Stimulated activated memory B cell treated with anti-CD40 and anti-IgM and Interleukin-4, amounts not matched to agents 10 μg/mL and 1 μg/mL and 100 μg/mL, for 72 hours (primary cell): ENCODE results near the gene IRF1.

Source experiments
- ATAC-seq: fragments of 150-1000 bp; cut with Tn5 transposase; 2 replicates; pipeline ENCODE4 v1.10.0; 2021
- H3K27ac Mint-ChIP-seq: one replicate; pipeline ENCODE4 v1.8.0; 2022; ENCODE audit warnings: mild to moderate bottlenecking, mixed read lengths
- H3K27me3 Mint-ChIP-seq: one replicate; pipeline ENCODE4 v1.8.0; 2022; ENCODE audit warnings: mixed read lengths
- H3K36me3 Mint-ChIP-seq: one replicate; pipeline ENCODE4 v1.8.0; 2022; ENCODE audit warnings: mixed read lengths
- H3K4me1 Mint-ChIP-seq: one replicate; pipeline ENCODE4 v1.8.0; 2022; ENCODE audit warnings: mixed read lengths
- H3K4me3 Mint-ChIP-seq: one replicate; pipeline ENCODE4 v1.8.0; 2022; ENCODE audit warnings: mild to moderate bottlenecking, moderate library complexity, mixed read lengths
- H3K9me3 Mint-ChIP-seq: one replicate; pipeline ENCODE4 v1.8.0; 2022; ENCODE audit warnings: mixed read lengths

IRF1 gene

DNA sequence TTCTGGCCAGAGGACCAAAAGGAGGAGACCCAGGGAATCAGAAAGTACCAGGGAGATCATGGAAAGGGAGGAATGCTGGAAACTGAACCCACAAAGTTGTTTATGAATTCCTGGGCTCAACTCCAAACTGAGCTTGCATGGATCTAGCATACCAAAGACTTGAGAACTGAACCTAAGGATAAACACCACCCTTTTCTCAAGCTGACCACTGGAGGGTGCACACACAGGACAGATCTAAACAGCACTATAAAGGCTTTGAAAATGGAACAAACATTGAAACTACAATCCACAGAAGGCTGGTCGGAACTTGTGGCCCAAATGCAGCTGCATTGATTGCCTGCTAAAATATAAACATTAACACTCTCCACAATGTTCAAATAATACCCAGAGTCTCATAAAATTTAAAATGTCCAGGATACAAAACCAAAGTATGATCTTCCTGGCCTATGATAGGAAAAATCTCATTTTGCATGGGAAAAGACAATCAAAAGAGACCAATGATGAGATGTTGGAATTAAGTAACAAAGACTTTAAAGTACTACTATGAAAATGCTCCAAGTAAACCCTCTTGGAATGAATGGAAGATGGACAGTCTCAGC, 15.6 kb upstream of the IRF1 start:
- Mint-ChIP-seq H3K4me1 (peaks cover 15% of the 10 kb centered on the region), H3K27ac (peak overlapping the region; percentile 27), H3K9me3 (no peaks in the 10 kb centered on the region), H3K36me3 (peaks cover 6% of the 10 kb centered on the region), H3K4me3 (no peak overlapping the region), H3K27me3 (peaks cover 12% of the 10 kb centered on the region)
- peak; percentile 68 for ATAC-seq

DNA sequence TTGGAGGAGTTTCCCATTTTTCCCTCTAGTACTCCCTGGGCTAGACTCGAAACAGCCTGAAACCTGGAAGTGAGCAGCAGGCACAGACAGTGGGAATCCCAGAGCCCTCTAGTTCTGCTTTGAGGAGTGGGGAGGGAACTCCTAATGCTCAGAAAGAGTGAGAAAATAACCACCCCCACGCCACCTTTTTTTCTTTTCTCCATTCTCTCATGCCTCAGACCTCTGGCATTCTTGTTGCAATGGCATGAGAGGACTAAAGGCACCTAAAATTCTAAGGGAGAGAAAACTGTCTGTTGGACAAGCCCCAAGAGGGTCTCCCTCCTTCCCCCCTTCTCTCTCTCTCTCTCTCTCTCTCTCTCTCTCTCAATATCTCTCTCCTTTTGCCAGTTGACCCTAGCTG, 15.1 kb upstream of the IRF1 start:
- Mint-ChIP-seq H3K27ac (peak overlapping the region; percentile 27), H3K4me3 (no peak overlapping the region), H3K27me3 (peaks cover 12% of the 10 kb centered on the region), H3K4me1 (peaks cover 20% of the 10 kb centered on the region), H3K36me3 (peaks cover 6% of the 10 kb centered on the region), H3K9me3 (no peaks in the 10 kb centered on the region)
- ATAC-seq: no peak

DNA sequence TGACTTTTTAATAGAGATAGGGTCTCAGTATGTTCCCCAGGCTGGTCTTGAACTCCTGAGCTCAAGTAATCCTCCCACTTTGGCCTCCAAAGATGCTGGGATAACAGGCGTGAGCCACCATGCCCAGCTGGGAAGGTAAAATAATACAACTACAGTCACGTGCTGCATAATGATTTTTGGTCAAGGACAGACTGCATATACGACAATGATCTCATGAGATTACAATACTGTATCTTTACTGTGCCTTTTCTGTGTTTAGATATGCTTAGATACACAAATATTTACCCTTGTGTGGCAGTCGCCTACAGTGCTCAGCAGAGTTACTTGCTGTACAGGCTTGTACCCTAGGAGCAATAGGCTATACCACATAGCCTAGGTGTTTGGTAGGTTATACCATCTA, 14.2 kb upstream of the IRF1 start:
- peaks cover 29% of the 10 kb centered on the region for H3K4me1 Mint-ChIP-seq
- H3K9me3 Mint-ChIP-seq: no peaks in the 10 kb centered on the region
- no peak overlapping the region for H3K27ac Mint-ChIP-seq
- ATAC-seq: no peak
- H3K36me3 Mint-ChIP-seq: peaks cover 4% of the 10 kb centered on the region
- H3K4me3 Mint-ChIP-seq: no peak overlapping the region
- H3K27me3 Mint-ChIP-seq: peaks cover 8% of the 10 kb centered on the region

- Mint-ChIP-seq H3K9me3 (no peaks in the 10 kb centered on the region), H3K36me3 (no peaks in the 10 kb centered on the region), H3K27me3 (no peaks in the 10 kb centered on the region), H3K27ac (no peak overlapping the region), H3K4me1 (peaks cover 34% of the 10 kb centered on the region), H3K4me3 (no peak overlapping the region)
- ATAC-seq: no peak
These were observed 12.7 kb upstream of the IRF1 start for GRCh38 chr5:132503244-132503643.

GRCh38 chr5:132501961-132502931, 11.7 kb upstream of the IRF1 start:
- no peak for ATAC-seq
- H3K4me3 Mint-ChIP-seq: no peak overlapping the region
- peaks cover 43% of the 10 kb centered on the region for H3K4me1 Mint-ChIP-seq
- H3K36me3 Mint-ChIP-seq: no peaks in the 10 kb centered on the region
- no peaks in the 10 kb centered on the region for H3K9me3 Mint-ChIP-seq
- H3K27me3 Mint-ChIP-seq: no peaks in the 10 kb centered on the region
- H3K27ac Mint-ChIP-seq: peak overlapping the region; percentile 82

DNA sequence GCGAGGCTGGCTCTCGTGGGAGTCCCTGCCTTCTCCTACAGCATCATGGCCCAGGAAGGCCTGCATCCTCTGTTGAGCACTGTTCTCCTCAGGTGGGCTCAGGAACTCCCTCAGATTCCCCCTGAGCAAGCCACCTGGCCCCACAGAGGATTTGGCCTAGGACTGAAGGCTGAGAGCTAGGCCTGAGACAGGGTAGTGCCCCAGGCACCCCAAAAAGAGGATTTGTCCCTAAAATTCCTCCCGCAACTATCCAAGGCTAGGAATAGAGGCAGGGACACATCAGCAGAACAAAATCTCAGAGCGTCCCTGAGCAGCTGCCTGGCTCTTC, 11.0 kb upstream of the IRF1 start:
- Mint-ChIP-seq H3K4me1 (peaks cover 46% of the 10 kb centered on the region), H3K36me3 (no peaks in the 10 kb centered on the region), H3K27me3 (no peaks in the 10 kb centered on the region), H3K9me3 (no peaks in the 10 kb centered on the region), H3K27ac (peak overlapping the region; percentile 82), H3K4me3 (no peak overlapping the region)
- ATAC-seq: no peak

DNA sequence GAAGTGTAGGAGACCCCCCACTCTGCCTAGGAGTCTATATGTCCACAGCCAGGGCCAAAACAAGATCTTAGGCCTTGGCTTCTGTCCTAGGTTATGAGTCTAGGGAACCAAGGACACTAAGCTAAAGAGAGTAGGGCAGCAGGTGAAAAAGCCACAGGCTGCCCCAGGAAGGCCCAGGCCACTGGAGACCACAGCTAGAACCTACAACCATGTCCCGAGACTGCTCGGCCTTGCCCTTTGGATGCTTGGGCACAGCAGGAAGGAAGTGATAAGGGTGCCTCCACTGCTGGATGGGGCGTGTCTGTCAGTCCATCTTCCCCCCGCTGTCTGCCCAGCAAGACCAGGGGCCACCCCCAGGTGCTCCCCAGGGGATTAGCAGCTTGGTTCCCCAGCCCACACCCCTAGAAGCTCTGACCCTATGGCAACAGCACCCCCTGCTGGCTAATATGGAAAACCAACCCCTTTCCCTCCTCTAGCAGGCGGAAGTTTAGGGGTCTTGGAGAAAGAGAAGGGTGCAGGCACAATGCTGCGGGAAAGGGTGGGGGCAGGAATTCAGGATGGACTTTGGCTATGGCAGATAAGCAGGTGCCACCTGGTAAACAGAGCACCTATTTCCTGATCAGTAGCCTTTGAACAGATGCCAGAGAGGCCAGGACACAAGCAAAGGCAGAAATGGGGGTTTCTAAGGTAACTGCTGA, 10.5 kb upstream of the IRF1 start:
- peak; percentile 76 for ATAC-seq
- H3K27me3 Mint-ChIP-seq: no peaks in the 10 kb centered on the region
- H3K9me3 Mint-ChIP-seq: no peaks in the 10 kb centered on the region
- peaks cover 41% of the 10 kb centered on the region for H3K4me1 Mint-ChIP-seq
- H3K36me3 Mint-ChIP-seq: no peaks in the 10 kb centered on the region
- peak overlapping the region; percentile 82 for H3K27ac Mint-ChIP-seq
- no peak overlapping the region for H3K4me3 Mint-ChIP-seq

DNA sequence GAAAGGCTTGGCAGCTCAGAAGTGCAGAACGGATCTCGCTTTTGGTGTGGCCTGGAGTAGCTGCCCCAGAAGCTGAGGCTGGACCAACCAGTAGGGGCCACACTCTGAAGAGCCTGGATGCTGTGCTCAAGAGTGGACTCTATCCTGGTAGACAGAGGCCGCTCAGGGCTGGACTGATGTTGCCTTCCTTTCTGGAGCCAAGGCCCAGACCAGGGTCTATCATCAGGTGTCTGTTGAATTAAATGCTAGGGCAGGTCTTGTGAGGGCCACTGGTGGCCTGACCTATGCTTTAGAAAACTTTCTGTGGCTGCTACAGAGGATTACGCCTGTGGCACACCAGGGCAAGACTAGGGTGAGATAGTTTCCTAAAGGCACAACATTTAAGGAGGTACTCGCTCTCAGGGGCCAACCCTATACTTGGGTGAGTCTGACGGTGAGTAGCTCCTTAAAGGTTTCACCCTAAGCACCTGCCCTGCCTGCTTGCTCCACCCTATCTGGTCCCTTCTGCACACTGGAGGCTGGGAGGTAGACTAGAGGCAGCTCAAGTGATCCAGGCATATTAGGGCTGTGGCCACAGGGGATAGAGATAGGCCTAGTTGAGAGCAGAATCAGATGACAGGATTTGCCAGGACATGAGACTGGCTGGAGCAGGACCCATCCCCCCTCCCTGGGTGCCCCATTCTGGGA, 9.8 kb upstream of the IRF1 start:
- Mint-ChIP-seq H3K4me3 (no peak overlapping the region), H3K27ac (peak overlapping the region; percentile 82), H3K36me3 (no peaks in the 10 kb centered on the region), H3K4me1 (peaks cover 40% of the 10 kb centered on the region), H3K27me3 (no peaks in the 10 kb centered on the region), H3K9me3 (no peaks in the 10 kb centered on the region)
- no peak for ATAC-seq

DNA sequence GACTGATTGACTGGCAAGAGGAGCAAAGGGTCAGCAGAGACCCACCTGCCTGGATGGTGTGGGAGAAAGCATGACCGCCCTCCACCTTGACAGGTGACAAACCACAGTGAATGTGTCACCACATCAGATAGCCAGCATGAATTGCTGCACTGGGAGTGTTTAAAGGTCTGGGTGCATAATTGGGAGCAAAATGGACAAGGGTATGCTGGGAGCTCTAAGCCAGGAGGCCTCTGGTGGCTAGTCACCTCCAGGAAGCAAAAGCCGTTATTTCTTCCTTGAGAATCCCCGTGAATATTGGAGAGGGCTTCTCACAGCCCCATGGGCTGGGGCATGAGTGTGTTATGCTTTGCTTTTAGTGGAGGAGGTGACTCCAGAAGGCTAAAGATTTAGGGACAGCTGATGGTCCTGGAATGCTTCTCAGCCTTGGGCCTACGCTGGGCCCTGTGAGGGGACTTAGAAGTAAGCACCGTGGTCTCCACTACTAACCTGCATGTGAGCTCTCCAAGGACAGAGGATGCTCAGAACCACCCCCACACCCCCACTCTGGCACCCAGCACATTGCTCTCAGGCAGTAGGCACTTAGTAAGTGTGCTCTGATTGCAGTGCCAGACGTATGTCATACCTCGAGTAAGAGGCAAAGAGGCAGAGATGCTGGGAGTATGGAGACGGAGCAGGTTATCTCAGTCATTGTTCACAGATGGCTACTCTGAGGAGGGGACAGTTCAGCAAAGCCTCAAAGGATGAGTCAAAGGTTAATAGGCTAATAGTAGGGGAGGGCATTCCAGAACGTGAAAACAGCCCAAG, 9.1 kb upstream of the IRF1 start:
- Mint-ChIP-seq H3K9me3 (no peaks in the 10 kb centered on the region), H3K4me1 (peaks cover 47% of the 10 kb centered on the region), H3K27ac (peak overlapping the region; percentile 82), H3K27me3 (no peaks in the 10 kb centered on the region), H3K4me3 (no peak overlapping the region), H3K36me3 (no peaks in the 10 kb centered on the region)
- no peak for ATAC-seq

GRCh38 chr5:132498686-132499271, 8.2 kb upstream of the IRF1 start:
- Mint-ChIP-seq H3K4me1 (peaks cover 56% of the 10 kb centered on the region), H3K4me3 (no peak overlapping the region), H3K27ac (peak overlapping the region; percentile 81)

DNA sequence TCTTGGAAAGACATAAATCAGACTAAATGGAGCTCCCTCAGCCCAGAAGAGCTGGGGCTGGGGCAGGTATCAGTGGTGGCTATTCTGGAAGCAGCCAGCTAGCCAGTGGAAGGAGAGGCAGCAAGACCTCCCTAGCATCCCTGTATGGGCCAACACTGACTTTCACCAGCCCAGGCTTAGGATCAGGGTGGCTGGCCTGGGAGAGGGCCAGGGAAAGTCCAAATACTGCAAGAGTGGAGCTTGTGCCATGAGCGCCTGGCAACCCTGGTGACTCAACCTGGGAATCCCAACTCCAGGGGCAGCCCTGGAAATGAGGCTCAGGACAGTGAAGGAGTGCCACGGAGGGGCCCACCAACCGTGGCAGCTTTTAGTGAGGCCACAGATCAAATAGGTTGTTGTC, 7.6 kb upstream of the IRF1 start:
- no peak overlapping the region for H3K4me3 Mint-ChIP-seq
- ATAC-seq: no peak
- peaks cover 62% of the 10 kb centered on the region for H3K4me1 Mint-ChIP-seq
- no peaks in the 10 kb centered on the region for H3K9me3 Mint-ChIP-seq
- no peaks in the 10 kb centered on the region for H3K36me3 Mint-ChIP-seq
- no peaks in the 10 kb centered on the region for H3K27me3 Mint-ChIP-seq
- peak overlapping the region; percentile 81 for H3K27ac Mint-ChIP-seq

More at GRCh38 chr5:132498686-132499271, 8.2 kb upstream of the IRF1 start:
- Mint-ChIP-seq H3K36me3 (no peaks in the 10 kb centered on the region), H3K27me3 (no peaks in the 10 kb centered on the region), H3K9me3 (no peaks in the 10 kb centered on the region)
- ATAC-seq: no peak

- Mint-ChIP-seq H3K4me1 (peaks cover 64% of the 10 kb centered on the region), H3K27ac (peak overlapping the region; percentile 81), H3K27me3 (no peaks in the 10 kb centered on the region), H3K9me3 (no peaks in the 10 kb centered on the region), H3K36me3 (no peaks in the 10 kb centered on the region), H3K4me3 (peak overlapping the region; percentile 87)
- ATAC-seq: no peak
These were observed 7.0 kb upstream of the IRF1 start for GRCh38 chr5:132497488-132497997.

DNA sequence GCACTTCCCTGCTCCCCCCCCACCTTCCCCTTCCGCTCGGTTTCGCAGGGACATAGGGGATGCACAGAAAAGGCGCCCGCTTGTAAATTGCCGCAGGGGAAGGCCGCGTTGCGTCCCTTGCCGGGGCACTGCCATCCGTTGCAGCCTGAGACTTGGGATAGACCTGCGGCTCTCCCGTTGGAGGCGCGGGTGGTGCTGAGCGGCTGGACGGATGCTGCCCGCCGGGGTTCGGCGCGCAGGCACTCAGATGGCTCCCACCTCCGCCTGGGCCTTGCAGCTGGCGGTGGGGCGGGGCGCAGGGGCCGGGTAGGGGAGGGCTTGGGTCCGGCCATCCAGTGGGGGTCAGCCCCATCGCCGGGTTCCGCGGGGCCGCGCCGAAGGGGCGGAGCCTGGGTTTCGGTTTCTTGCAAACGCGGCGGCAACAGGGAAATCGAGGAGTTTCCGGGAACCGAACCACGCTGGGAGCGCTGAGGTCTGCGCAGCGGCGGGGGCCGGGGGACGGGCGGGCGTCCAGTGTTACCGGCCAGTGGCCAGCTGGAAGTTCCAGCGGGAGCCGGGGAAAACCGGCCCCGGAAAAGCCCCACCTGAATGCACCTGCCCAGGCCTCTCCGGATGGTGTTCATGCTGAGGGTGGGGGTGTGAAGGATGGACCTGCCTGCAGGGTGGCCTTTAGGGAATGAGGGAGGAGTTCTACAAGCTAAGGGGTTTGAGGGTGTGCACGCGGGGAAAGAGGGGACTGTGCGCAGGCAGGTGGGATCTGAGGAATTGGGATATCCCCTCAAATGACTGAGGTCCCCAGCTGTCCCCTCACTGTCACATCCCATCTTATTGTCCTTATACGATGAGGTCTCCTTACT, 6.3 kb upstream of the IRF1 start:
- Mint-ChIP-seq H3K27me3 (no peaks in the 10 kb centered on the region), H3K4me3 (peak overlapping the region; percentile 87), H3K27ac (peak overlapping the region; percentile 81), H3K4me1 (peaks cover 71% of the 10 kb centered on the region), H3K9me3 (no peaks in the 10 kb centered on the region), H3K36me3 (no peaks in the 10 kb centered on the region)
- ATAC-seq: peak; percentile 61
